H1 (cell line): ENCODE data around the gene LIN28A. TPM values are rescaled to one million over a fixed set of nuclear protein-coding genes. Genes with fewer than 3 reads are reported as not detected.

ENCODE experiments used
- CTCF ChIA-PET: fragments of 300-600 bp; sonication (Branson Sonifier 250); formaldehyde crosslinking; loops from one replicate; lab custom pipeline; 2021; ENCODE audit not compliant: partially characterized antibody; lab: Charles Lee
- POLR2A ChIA-PET: fragments of 300-600 bp; sonication (Branson Sonifier 250); formaldehyde crosslinking; loops from one replicate; lab custom pipeline; 2021; ENCODE audit warnings: inconsistent platforms; ENCODE audit not compliant: partially characterized antibody; lab: Charles Lee
- DNase-seq, 2 experiments: peaks; one replicate each; pipeline versions ENCODE4 v3.0.0 to v3.0.0-alpha.2; 2010 to 2022; ENCODE audit warnings: low spot score in 2 of 2, low read depth in 1 of 2, mixed read lengths in 1 of 2
- FAIRE-seq: peaks from 2 replicates; lab custom pipeline; 2011; peaks lifted over from hg19 to GRCh38; lab: Jason Lieb, UNC
- H2AFZ ChIP-seq: 2 replicates; pipeline ENCODE4 v1.8.1; 2012; ENCODE audit warnings: low read length, inconsistent platforms
- H2AK5ac ChIP-seq: 2 replicates; pipeline ENCODE4 v1.6.1; 2013; ENCODE audit warnings: low read depth, low read length
- H2BK120ac ChIP-seq: replicated peaks from 2 replicates; pipeline ENCODE3; 2013; ENCODE audit warnings: low read depth, low read length, inconsistent platforms
- H2BK12ac ChIP-seq: 2 replicates; pipeline ENCODE4 v1.6.1; 2013; ENCODE audit warnings: low read depth, low read length
- H2BK15ac ChIP-seq: 2 replicates; pipeline ENCODE4 v1.6.1; 2013; ENCODE audit warnings: low read length
- H2BK20ac ChIP-seq: 2 replicates; pipeline ENCODE4 v1.6.1; 2013; ENCODE audit warnings: low read length
- H2BK5ac ChIP-seq: 2 replicates; pipeline ENCODE4 v1.6.1; 2013; ENCODE audit warnings: low read depth, low read length
- H3K14ac ChIP-seq: 2 replicates; pipeline ENCODE4 v1.6.1; 2013; ENCODE audit warnings: inconsistent platforms; ENCODE audit not compliant: insufficient read length
- H3K18ac ChIP-seq: 2 replicates; pipeline ENCODE4 v1.6.1; 2013; ENCODE audit warnings: low read length; ENCODE audit errors: extremely low read depth
- H3K23ac ChIP-seq: 2 replicates; pipeline ENCODE4 v1.6.1; 2013; ENCODE audit warnings: inconsistent platforms; ENCODE audit not compliant: insufficient read length
- H3K23me2 ChIP-seq: 2 replicates; pipeline ENCODE4 v1.6.1; 2013; ENCODE audit warnings: low read depth, low read length
- H3K27ac ChIP-seq: 2 replicates; pipeline ENCODE4 v1.6.1; 2011; ENCODE audit warnings: low read depth, low read length, inconsistent platforms
- H3K27me3 ChIP-seq, 4 experiments: replicated peaks in 1 of 4; 1 replicate in 1 of 4; 2 replicates in 3 of 4; pipeline versions ENCODE4 v1.6.1 to v1.8.1; 2011 to 2013; ENCODE audit warnings: low read length in 3 of 4, mild to moderate bottlenecking in 3 of 4, inconsistent platforms in 2 of 4, mixed read lengths in 2 of 4, moderate library complexity in 1 of 4; ENCODE audit not compliant: control insufficient read depth in 3 of 4, insufficient read depth in 3 of 4; ENCODE audit errors: extremely low read depth in 1 of 4
- H3K36me3 ChIP-seq, 4 experiments: 2 replicates each; pipeline versions ENCODE4 v1.6.1 to v1.8.1; 2011 to 2013; ENCODE audit warnings: mild to moderate bottlenecking in 4 of 4, low read length in 3 of 4, moderate library complexity in 2 of 4, control low read depth in 1 of 4, inconsistent platforms in 1 of 4; ENCODE audit not compliant: insufficient read depth in 4 of 4, control insufficient read depth in 2 of 4
- H3K4ac ChIP-seq: replicated peaks from 2 replicates; pipeline ENCODE3; 2013; ENCODE audit warnings: low read length, low read depth, mixed read lengths, inconsistent platforms; ENCODE audit not compliant: insufficient read length
- H3K4me1 ChIP-seq, 4 experiments: replicated peaks in 1 of 4; 1 replicate in 1 of 4; 2 replicates in 3 of 4; pipeline versions ENCODE4 v1.6.1 to v1.8.1; 2011 to 2013; ENCODE audit warnings: low read length in 3 of 4, inconsistent platforms in 2 of 4, mixed read lengths in 1 of 4; ENCODE audit not compliant: insufficient read depth in 4 of 4, control insufficient read depth in 3 of 4
- H3K4me2 ChIP-seq, 2 experiments: 2 replicates each; pipeline versions ENCODE4 v1.6.1 to v1.8.1; 2011 to 2013; ENCODE audit warnings: low read depth in 2 of 2, low read length in 2 of 2, control low read depth in 1 of 2, inconsistent platforms in 1 of 2, mild to moderate bottlenecking in 1 of 2; ENCODE audit not compliant: insufficient read depth in 1 of 2
- H3K4me3 ChIP-seq, 4 experiments: fragments of 200-600, 300-600 bp in 1 of 4; sonication (generic), shearing (Covaris generic), sonication (Bioruptor Twin) in 1 of 4; 2 replicates each; pipeline versions ENCODE4 v1.5.1 to v1.8.1; 2011 to 2016; ENCODE audit warnings: low read length in 4 of 4, low read depth in 3 of 4, control low read depth in 2 of 4, inconsistent platforms in 2 of 4, mild to moderate bottlenecking in 2 of 4, mixed read lengths in 1 of 4, moderate library complexity in 1 of 4; ENCODE audit not compliant: insufficient read depth in 2 of 4; ENCODE audit errors: extremely low read depth in 1 of 4
- H3K56ac ChIP-seq: replicated peaks from 2 replicates; pipeline ENCODE3; 2013; ENCODE audit warnings: low read depth, mild to moderate bottlenecking, mixed read lengths, low read length, inconsistent platforms; ENCODE audit not compliant: insufficient read length
- H3K79me1 ChIP-seq: 2 replicates; pipeline ENCODE4 v1.6.1; 2013; ENCODE audit warnings: low read depth, low read length, control low read depth
- H3K79me2 ChIP-seq, 2 experiments: 2 replicates each; pipeline versions ENCODE4 v1.6.1 to v1.8.1; 2012 to 2013; ENCODE audit warnings: low read length in 2 of 2, mild to moderate bottlenecking in 2 of 2, inconsistent platforms in 1 of 2; ENCODE audit not compliant: insufficient read depth in 2 of 2, control insufficient read depth in 1 of 2
- H3K9ac ChIP-seq, 4 experiments: replicated peaks in 1 of 4; 1 replicate in 1 of 4; 2 replicates in 3 of 4; pipeline versions ENCODE4 v1.6.1 to v1.8.1; 2011 to 2013; ENCODE audit warnings: low read depth in 3 of 4, low read length in 3 of 4, control low read depth in 2 of 4, mild to moderate bottlenecking in 2 of 4, moderate library complexity in 2 of 4, inconsistent platforms in 1 of 4; ENCODE audit errors: extremely low read depth in 1 of 4
- H3K9me3 ChIP-seq, 2 experiments: 2 replicates each; pipeline versions ENCODE4 v1.6.1 to v1.8.1; 2012 to 2013; ENCODE audit warnings: mild to moderate bottlenecking in 2 of 2, moderate library complexity in 2 of 2, control low read depth in 1 of 2, inconsistent platforms in 1 of 2, low read depth in 1 of 2, low read length in 1 of 2, mixed read lengths in 1 of 2; ENCODE audit not compliant: insufficient read depth in 2 of 2
- H4K20me1 ChIP-seq, 2 experiments: replicated peaks in 1 of 2; 2 replicates each; pipeline versions ENCODE3 to v1.8.1; 2011 to 2013; ENCODE audit warnings: inconsistent platforms in 2 of 2, low read length in 2 of 2, mild to moderate bottlenecking in 1 of 2; ENCODE audit not compliant: insufficient read depth in 2 of 2, control insufficient read depth in 1 of 2
- H4K5ac ChIP-seq: 2 replicates; pipeline ENCODE4 v1.6.1; 2013; ENCODE audit warnings: low read length, low read depth, mixed read lengths, inconsistent platforms; ENCODE audit not compliant: insufficient read length
- H4K8ac ChIP-seq: 2 replicates; pipeline ENCODE4 v1.8.0; 2013; ENCODE audit warnings: mild to moderate bottlenecking, moderate library complexity, low read length, inconsistent platforms; ENCODE audit not compliant: insufficient read depth; ENCODE audit errors: extremely low read depth
- H4K91ac ChIP-seq: replicated peaks from 2 replicates; pipeline ENCODE3; 2013; ENCODE audit warnings: low read length, mixed read lengths, inconsistent platforms; ENCODE audit not compliant: insufficient read length
- CHD2 ChIP-seq: IDR thresholded peaks from 2 replicates; pipeline ENCODE4 v1.6.1; 2012; ENCODE audit warnings: low read length, improper control_type of control experiment
- FOSL1 ChIP-seq: IDR thresholded peaks from 2 replicates; pipeline ENCODE4 v1.6.1; 2011; ENCODE audit warnings: mild to moderate bottlenecking, low read depth, low read length, moderate library complexity; ENCODE audit not compliant: insufficient read depth
- RBBP5 ChIP-seq: IDR thresholded peaks from 2 replicates; pipeline ENCODE4 v1.7.1; 2012; ENCODE audit warnings: low read depth, mild to moderate bottlenecking, inconsistent platforms, low read length, moderate library complexity, borderline replicate concordance
- WGBS, 2 experiments: shearing (Covaris generic) in 1 of 2; methylation state at CpG; one replicate each; pipeline versions ENCODE4 v1.1.6 to v1.1.7; 2013 to 2015; ENCODE audit warnings: low lambda C conversion rate in 2 of 2, mixed read lengths in 2 of 2, inconsistent platforms in 1 of 2, low coverage in 1 of 2, missing lambda C conversion rate in 1 of 2; ENCODE audit not compliant: insufficient replicate concordance in 2 of 2, insufficient coverage in 1 of 2, insufficient read length in 1 of 2; ENCODE audit errors: extremely low coverage in 1 of 2, missing lambda C conversion rate in 1 of 2; 5-methylcytosine and 5-hydroxymethylcytosine counted together
- polyA plus RNA-seq, 7 experiments: library from polyadenylated mRNA; depleted of rRNA in 3 of 7; stranded (reverse) in 5 of 7; unstranded in 2 of 7; fragments of >200 nt in 5 of 7; fragments of 200-250 nt in 2 of 7; gene quantifications; 1 replicate in 5 of 7; 2 replicates in 1 of 7; 4 replicates in 1 of 7; pipeline versions ENCODE4 v1.2.1 to v1.2.3, GENCODE V29; 2011 to 2013; ENCODE audit warnings: missing spikeins in 2 of 7, mixed read lengths in 2 of 7
- total RNA-seq: library from RNA; stranded (reverse); fragmentation: NEBNext Ultra II Directional; extraction: Animal tissue kit (Norgen Biotek cat#: 25700); gene quantifications from 2 replicates; pipeline ENCODE4 v1.2.1, GENCODE V29; 2021

LIN28A gene
- total and polyA plus RNA-seq, 2 of the 8 experiments (the other 6 are each of a cell fraction or from before 2014, with no cell fraction given) = 403 to 1,486 TPM

DNA sequence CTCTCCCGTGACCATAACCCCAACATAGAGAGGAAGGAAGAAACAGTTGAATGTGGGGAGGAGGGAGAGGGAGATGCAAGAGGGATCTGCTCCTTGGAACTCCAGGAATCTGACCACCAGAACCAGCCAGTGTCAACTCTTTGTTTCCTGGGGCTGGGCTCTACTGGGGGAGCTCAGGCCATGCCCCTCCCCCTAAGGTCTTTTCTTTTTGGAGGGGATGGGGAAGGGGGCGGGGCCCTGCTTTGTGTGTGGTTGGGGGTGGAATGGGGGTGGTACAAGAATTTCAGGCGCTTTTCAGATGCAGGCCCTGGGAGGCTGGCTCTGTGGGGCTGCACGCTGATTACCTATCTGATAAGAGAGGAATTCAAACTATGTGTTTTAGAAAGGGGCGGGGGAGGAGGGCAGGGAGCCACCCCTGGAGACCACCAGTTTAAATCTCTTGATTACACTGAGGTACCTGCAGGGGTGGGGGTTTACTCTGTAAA is 8.3 kb downstream of the LIN28A start:
- peak overlapping the region; percentile 84 for H2BK12ac ChIP-seq
- peaks cover 10 to 20% of the 10 kb centered on the region in 2 experiments for H4K20me1 ChIP-seq
- WGBS, 2 experiments = 5% methylated on average over 4 of the region's 5 CpGs; no CpG with 5 or more reads in 1 of the 2 experiments
- ChIA-PET CTCF (interaction anchor here (1.1 to 4.1 kb wide), 5 partner anchors 8 to 97 kb away, joined by 3 to 17 read pairs (median 13); partner anchors contain the start of gene LIN28A), POLR2A (interaction anchor here (0.7 to 7.2 kb wide), 17 partner anchors 10 to 172 kb away, joined by 3 to 175 read pairs (median 3); partner anchors contain the start of genes DHDDS, HMGN2 and LIN28A)
- H3K4me3 ChIP-seq = peak overlapping the region; percentile 6 to 52 (median 22); a peak in 5 of 8 replicates
- H3K79me1 ChIP-seq = no peaks in the 10 kb centered on the region; the same call in 1 of the 2 replicates
- H2AFZ ChIP-seq = no peak overlapping the region
- FAIRE-seq = peak; percentile 89
- peak overlapping the region; percentile 70 to 72 for H3K4me2 ChIP-seq
- peaks cover 22 to 83% of the 10 kb centered on the region in 2 experiments for H3K79me2 ChIP-seq
- H2BK20ac ChIP-seq = peak overlapping the region; percentile 99; the same call in 1 of the 2 replicates
- H3K9ac ChIP-seq = peak overlapping the region in 3 of 4 experiments; percentile 15 to 50 (median 39); a peak in 5 of 7 replicates
- H3K9me3 ChIP-seq = no peaks in the 10 kb centered on the region
- peak overlapping the region; percentile 55 for H2AK5ac ChIP-seq
- peak overlapping the region; percentile 99 for H4K5ac ChIP-seq
- DNase-seq = peak; percentile 86 to 96
- H3K4ac ChIP-seq = no peak overlapping the region
- H3K23me2 ChIP-seq = peaks cover 4% of the 10 kb centered on the region; the same call in 1 of the 2 replicates
- H3K18ac ChIP-seq = peak overlapping the region; percentile 99
- H3K14ac ChIP-seq = no peak overlapping the region
- peaks cover 22 to 43% (median 36%) of the 10 kb centered on the region in 4 experiments for H3K4me1 ChIP-seq
- no peak overlapping the region for H3K23ac ChIP-seq
- no peaks in the 10 kb centered on the region for H3K27me3 ChIP-seq
- peak overlapping the region; percentile 89 for H3K27ac ChIP-seq
- no peak overlapping the region for H3K56ac ChIP-seq
- peak overlapping the region; percentile 97 for H2BK5ac ChIP-seq
- H3K36me3 ChIP-seq = peaks cover 17 to 77% (median 27%) of the 10 kb centered on the region in 4 experiments
- no peak overlapping the region for H2BK15ac ChIP-seq
- H4K91ac ChIP-seq = peak overlapping the region; percentile 84
- H4K8ac ChIP-seq = no peak overlapping the region
- H2BK120ac ChIP-seq = peak overlapping the region; percentile 39
- no peak for TF ChIP-seq RBBP5
- no peak for TF ChIP-seq FOSL1
- peak; percentile 43; the same call in 1 of the 2 replicates for TF ChIP-seq CHD2
